ENCODE measurements around the gene OR5AN1. TPM values are rescaled to one million over a fixed set of nuclear protein-coding genes. Genes with fewer than 3 reads are reported as not detected.

OR5AN1 gene
- total and polyA plus RNA-seq, 2 experiments from 2014 or later = not detected

- Histone ChIP-seq H3K9me2 (ENCODE audit: insufficient read depth) (peaks cover 4% of the 10 kb centered on the region; the same call in 1 of the 2 replicates), H3K79me2 (replicated peaks; ENCODE audit: insufficient read depth) (no peaks in the 10 kb centered on the region), H4K20me1 (replicated peaks; ENCODE audit: insufficient read depth) (no peaks in the 10 kb centered on the region), H3K27ac (ENCODE audit: low read depth) (no peak overlapping the region), H3K27me3 (ENCODE audit: insufficient read depth) (no peaks in the 10 kb centered on the region), H3K4me1 (ENCODE audit: insufficient read depth) (no peaks in the 10 kb centered on the region), H2AFZ (no peak overlapping the region), H3K36me3 (ENCODE audit: insufficient read depth) (peaks cover 4% of the 10 kb centered on the region), H3K4me3 (no peak overlapping the region), H3K4me2 (no peak overlapping the region), H3F3A (replicated peaks; ENCODE audit: low read depth) (no peaks in the 10 kb centered on the region)
- Mint-ChIP-seq H3K36me3 (ENCODE audit: low read depth) (peaks cover 24% of the 10 kb centered on the region), H3K9me3 (peaks cover 60% of the 10 kb centered on the region), H3K27me3 (ENCODE audit: insufficient read depth, low read depth, poor library complexity) (no peaks in the 10 kb centered on the region), H3K27ac (no peak overlapping the region), H3K4me3 (no peak overlapping the region), H3K4me1 (no peaks in the 10 kb centered on the region)
- no peak for TF ChIP-seq JUNB (IDR thresholded peaks at IDR 0.05; ENCODE audit: unreplicated experiment)
- no peak for TF ChIP-seq POLR2AphosphoS5 (IDR thresholded peaks at IDR 0.05; ENCODE audit: low read depth)
- TF ChIP-seq EZH2phosphoT487 (IDR thresholded peaks at IDR 0.05; ENCODE audit: unreplicated experiment) = no peak
- no peak for TF ChIP-seq CTCF (conservative IDR thresholded peaks at IDR 0.05; ENCODE audit: low read depth in 2 of 2)
- TF ChIP-seq STAT1 (IDR thresholded peaks at IDR 0.05; ENCODE audit: unreplicated experiment) = no peak
- TF ChIP-seq EZH2 (IDR thresholded peaks at IDR 0.05; ENCODE audit: low read depth, unreplicated experiment) = no peak
- no peak for TF ChIP-seq ETS1 (IDR thresholded peaks at IDR 0.05)
- no peak for TF ChIP-seq NANOG (IDR thresholded peaks at IDR 0.05; ENCODE audit: borderline replicate concordance)
- TF ChIP-seq CREB1 (CRISPR knock-in tag; IDR thresholded peaks at IDR 0.05; ENCODE audit: low read depth) = no peak
- TF ChIP-seq ZNF114 (CRISPR knock-in tag; IDR thresholded peaks at IDR 0.05) = no peak
- no peak for TF ChIP-seq REST (IDR thresholded peaks at IDR 0.05; ENCODE audit: unreplicated experiment)
- TF ChIP-seq ZNF331 (CRISPR knock-in tag; IDR thresholded peaks at IDR 0.05; ENCODE audit: low read depth) = no peak
- TF ChIP-seq ZNF462 (CRISPR knock-in tag; IDR thresholded peaks at IDR 0.05) = no peak
- DNase-seq (ENCODE audit: low spot score) = no peak
- ATAC-seq = no peak
These were observed 42.0 kb downstream of the OR5AN1 start for GRCh38 chr11:59400461-59401261.
